ENCODE data around the gene NLGN1.

DNA sequence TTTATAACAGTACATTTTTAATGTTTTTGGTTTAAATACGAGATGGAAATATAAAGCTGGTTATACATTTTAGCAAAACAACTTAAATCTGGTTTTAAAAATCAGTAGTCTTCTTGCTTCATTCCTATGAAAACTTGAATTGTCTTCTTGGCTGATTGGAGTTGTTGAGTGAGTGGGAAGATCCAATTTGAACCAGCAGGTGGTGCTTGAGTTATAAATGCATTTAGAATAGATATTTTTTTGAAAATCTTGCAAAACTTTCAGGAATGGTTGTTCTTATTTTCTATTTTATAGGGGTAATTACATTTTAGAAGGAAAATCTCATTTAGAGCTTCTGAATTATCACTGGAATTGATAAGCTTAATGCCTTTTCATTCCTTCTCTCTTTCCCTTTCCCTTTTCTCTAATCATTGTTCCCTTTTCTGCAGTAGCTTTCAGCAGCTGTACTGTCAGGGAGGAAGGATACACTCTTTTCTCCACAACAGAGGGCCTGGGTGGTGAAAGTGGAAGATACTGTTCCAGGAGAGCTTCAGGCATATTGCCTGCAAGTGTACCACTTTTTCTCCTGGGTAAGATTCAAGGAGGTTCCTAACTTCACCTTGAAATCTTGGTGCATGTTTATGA, 335.6 kb downstream of the NLGN1 start:
- no peak for TF ChIP-seq EZH2 (IDR thresholded peaks at IDR 0.05; ENCODE audit: borderline replicate concordance, low read length)
- TF ChIP-seq, protein P1, sequence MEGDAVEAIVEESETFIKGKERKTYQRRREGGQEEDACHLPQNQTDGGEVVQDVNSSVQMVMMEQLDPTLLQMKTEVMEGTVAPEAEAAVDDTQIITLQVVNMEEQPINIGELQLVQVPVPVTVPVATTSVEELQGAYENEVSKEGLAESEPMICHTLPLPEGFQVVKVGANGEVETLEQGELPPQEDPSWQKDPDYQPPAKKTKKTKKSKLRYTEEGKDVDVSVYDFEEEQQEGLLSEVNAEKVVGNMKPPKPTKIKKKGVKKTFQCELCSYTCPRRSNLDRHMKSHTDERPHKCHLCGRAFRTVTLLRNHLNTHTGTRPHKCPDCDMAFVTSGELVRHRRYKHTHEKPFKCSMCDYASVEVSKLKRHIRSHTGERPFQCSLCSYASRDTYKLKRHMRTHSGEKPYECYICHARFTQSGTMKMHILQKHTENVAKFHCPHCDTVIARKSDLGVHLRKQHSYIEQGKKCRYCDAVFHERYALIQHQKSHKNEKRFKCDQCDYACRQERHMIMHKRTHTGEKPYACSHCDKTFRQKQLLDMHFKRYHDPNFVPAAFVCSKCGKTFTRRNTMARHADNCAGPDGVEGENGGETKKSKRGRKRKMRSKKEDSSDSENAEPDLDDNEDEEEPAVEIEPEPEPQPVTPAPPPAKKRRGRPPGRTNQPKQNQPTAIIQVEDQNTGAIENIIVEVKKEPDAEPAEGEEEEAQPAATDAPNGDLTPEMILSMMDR (IDR thresholded peaks at IDR 0.05; ENCODE audit: low read length), result peak; percentile 47; the same call in 1 of the 2 replicates

Measured in OCI-LY1 (cell line).